Endothelial cell of umbilical vein (primary cell): ENCODE measurements around the gene KY. TPM values are rescaled to one million over a fixed set of nuclear protein-coding genes. Genes with fewer than 3 reads are reported as not detected.

Source experiments
- BruUV-seq: library from RNA; stranded (reverse); fragments of 400-500 nt; replicated peaks from 2 replicates; lab custom pipeline; 2021; lab: Mats Ljungman, UMichigan
- CTCF ChIA-PET: fragments of 300-600, 350-600 bp; sonication (Branson Sonifier 250); formaldehyde crosslinking; loops from one replicate; lab custom pipeline; 2021; ENCODE audit warnings: antibody characterized with exemption, inconsistent platforms; lab: Charles Lee
- POLR2A ChIA-PET: fragments of 300-600, 350-600 bp; sonication (Branson Sonifier 250); formaldehyde crosslinking; loops from one replicate; lab custom pipeline; 2021; ENCODE audit warnings: antibody characterized with exemption, inconsistent platforms; lab: Charles Lee
- DNase-seq: peaks from one replicate; pipeline ENCODE4 v3.0.0-alpha.2; 2011; ENCODE audit warnings: low read depth, low spot score
- FAIRE-seq: peaks from 2 replicates; lab custom pipeline; 2011; peaks lifted over from hg19 to GRCh38; lab: Jason Lieb, UNC
- H2AFZ ChIP-seq: 2 replicates; pipeline ENCODE4 v1.6.0; 2012; ENCODE audit warnings: low read depth, low read length, control low read depth, inconsistent platforms
- H3K27ac ChIP-seq: 2 replicates; pipeline ENCODE4 v1.5.1; 2011; ENCODE audit warnings: low read depth, mild to moderate bottlenecking, control low read depth, low read length, moderate library complexity; ENCODE audit not compliant: insufficient read depth
- H3K27me3 ChIP-seq, 2 experiments: 2 replicates each; pipeline versions ENCODE4 v1.6.0 to v1.6.1; 2011; ENCODE audit warnings: low read length in 2 of 2, mixed read lengths in 1 of 2; ENCODE audit not compliant: control insufficient read depth in 2 of 2, insufficient read depth in 2 of 2
- H3K36me3 ChIP-seq, 2 experiments: 2 replicates in 1 of 2; 3 replicates in 1 of 2; pipeline ENCODE4 v1.5.1; 2011; ENCODE audit warnings: low read length in 2 of 2, mild to moderate bottlenecking in 1 of 2, moderate library complexity in 1 of 2; ENCODE audit not compliant: control insufficient read depth in 2 of 2, insufficient read depth in 2 of 2; ENCODE audit errors: extremely low read depth in 1 of 2
- H3K4me1 ChIP-seq: 3 replicates; pipeline ENCODE4 v1.5.1; 2011; ENCODE audit warnings: mild to moderate bottlenecking, low read length; ENCODE audit not compliant: control insufficient read depth, insufficient read depth; ENCODE audit errors: extremely low read depth
- H3K4me2 ChIP-seq: 2 replicates; pipeline ENCODE4 v1.6.1; 2011; ENCODE audit warnings: low read length, control low read depth, mixed read lengths; ENCODE audit not compliant: insufficient read depth
- H3K4me3 ChIP-seq, 3 experiments: fragments of 200-600 bp in 1 of 3; sonication (generic), shearing (Covaris generic) in 1 of 3; replicated peaks in 1 of 3; 2 replicates each; pipeline ENCODE4 v1.5.1; 2011 to 2016; ENCODE audit warnings: control low read depth in 3 of 3, low read length in 3 of 3, mild to moderate bottlenecking in 2 of 3, inconsistent platforms in 1 of 3, low read depth in 1 of 3, moderate library complexity in 1 of 3; ENCODE audit not compliant: insufficient read depth in 1 of 3
- H3K79me2 ChIP-seq: 2 replicates; pipeline ENCODE4 v1.6.0; 2012; ENCODE audit warnings: low read length, inconsistent platforms; ENCODE audit not compliant: control insufficient read depth, insufficient read depth
- H3K9ac ChIP-seq: replicated peaks from 2 replicates; pipeline ENCODE3; 2011; ENCODE audit warnings: low read length, control low read depth; ENCODE audit not compliant: insufficient read depth; ENCODE audit errors: extremely low read depth
- H3K9me1 ChIP-seq: replicated peaks from 3 replicates; pipeline ENCODE4 v1.6.0; 2011; ENCODE audit warnings: mild to moderate bottlenecking, low read length; ENCODE audit not compliant: control insufficient read depth, insufficient read depth; ENCODE audit errors: extremely low read depth
- H3K9me3 ChIP-seq: replicated peaks from 2 replicates; pipeline ENCODE4 v1.5.1; 2012; ENCODE audit warnings: low read length, inconsistent platforms; ENCODE audit not compliant: control insufficient read depth, insufficient read depth
- H4K20me1 ChIP-seq: replicated peaks from 2 replicates; pipeline ENCODE3; 2011; ENCODE audit warnings: mild to moderate bottlenecking, low read length; ENCODE audit not compliant: control insufficient read depth, insufficient read depth; ENCODE audit errors: extremely low read depth
- CTCF ChIP-seq, 2 donors: IDR thresholded peaks; 1 replicate in 1 of 2; 2 replicates in 1 of 2; pipeline ENCODE4 v1.5.1; 2011; ENCODE audit warnings: low read length in 2 of 2, mild to moderate bottlenecking in 2 of 2, moderate library complexity in 2 of 2, control low read depth in 1 of 2, inconsistent platforms in 1 of 2, low read depth in 1 of 2; ENCODE audit not compliant: insufficient read depth in 1 of 2; ENCODE audit errors: extremely low read depth in 1 of 2
- FOS ChIP-seq: IDR thresholded peaks from 2 replicates; pipeline ENCODE4 v1.6.1; 2011; ENCODE audit warnings: mild to moderate bottlenecking, low read length, moderate library complexity, borderline replicate concordance; ENCODE audit not compliant: insufficient read depth
- GATA2 ChIP-seq: IDR thresholded peaks from 2 replicates; pipeline ENCODE4 v1.7.0; 2011; ENCODE audit warnings: low read depth, mild to moderate bottlenecking, moderate library complexity, mixed read lengths, low read length; ENCODE audit not compliant: insufficient read length, insufficient read depth
- JUN ChIP-seq: IDR thresholded peaks from 2 replicates; pipeline ENCODE4 v1.6.1; 2011; ENCODE audit warnings: borderline replicate concordance, low read depth; ENCODE audit not compliant: insufficient read length, insufficient read depth
- MAX ChIP-seq: IDR thresholded peaks from 2 replicates; pipeline ENCODE4 v1.6.1; 2011; ENCODE audit not compliant: insufficient read depth, insufficient read length
- MYC ChIP-seq: IDR thresholded peaks from one replicate; pipeline ENCODE4 v1.6.1; 2011; ENCODE audit warnings: mild to moderate bottlenecking, low read depth, low read length
- POLR2A ChIP-seq: IDR thresholded peaks from 2 replicates; pipeline ENCODE4 v1.6.1; 2012; ENCODE audit warnings: low read depth, mild to moderate bottlenecking, control low read depth, low read length
- POLR2AphosphoS5 ChIP-seq: IDR thresholded peaks from 2 replicates; pipeline ENCODE4 v1.6.1; 2012; ENCODE audit warnings: low read depth, mild to moderate bottlenecking, control low read depth, low read length, moderate library complexity; ENCODE audit not compliant: insufficient read depth
- dilution Hi-C: fragments of 300-500 bp; cut with MboI; formaldehyde crosslinking; loops from one replicate; pipeline ENCODE4 v1.15.0; 2019; ENCODE audit warnings: low sequenced_read_pairs; ENCODE audit not compliant: extremely low pct_ligation_motif_present
- intact Hi-C: fragments of 100-400 bp; cut with micrococcal nuclease; formaldehyde crosslinking; loops from one replicate; pipeline ENCODE4 v1.10.0; 2022
- polyA plus RNA-seq, 4 experiments: library from polyadenylated mRNA; depleted of rRNA in 3 of 4; stranded (reverse) in 3 of 4; unstranded in 1 of 4; fragments of >200 nt; gene quantifications; 2 replicates each; pipeline versions ENCODE4 v1.2.1 to v1.2.3, GENCODE V29; 2011 to 2012; ENCODE audit warnings: missing spikeins in 1 of 4
- total RNA-seq: library from RNA; stranded (reverse); gene quantifications from 2 replicates; pipeline ENCODE4 v1.2.3, GENCODE V29; 2021

The KY gene
- total and polyA plus RNA-seq, 2 donors (not counting 3 experiments of a cell fraction or from before 2014, with no cell fraction given): not detected

GRCh38 chr3:134667956-134668355 is 17.1 kb upstream of the KY start:
- CTCF ChIA-PET: no interaction called here
- no peaks in the 10 kb centered on the region for H3K79me2 ChIP-seq
- FAIRE-seq: no peak

GRCh38 chr3:134667406-134667805 is 16.6 kb upstream of the KY start:
- Histone ChIP-seq H3K36me3 (no peaks in the 10 kb centered on the region), H3K4me1 (no peaks in the 10 kb centered on the region), H3K4me3 (no peak overlapping the region), H3K4me2 (no peak overlapping the region), H3K27me3 (no peaks in the 10 kb centered on the region), H3K79me2 (no peaks in the 10 kb centered on the region), H2AFZ (no peak overlapping the region), H4K20me1 (no peaks in the 10 kb centered on the region), H3K9me3 (no peaks in the 10 kb centered on the region), H3K27ac (no peak overlapping the region), H3K9ac (no peak overlapping the region), H3K9me1 (no peaks in the 10 kb centered on the region)
- dilution Hi-C loops (no loop called here), intact Hi-C loops (no loop called here)
- POLR2A ChIA-PET: no interaction called here
- CTCF ChIA-PET: no interaction called here
- no peak for DNase-seq
- no peak for TF ChIP-seq POLR2AphosphoS5
- TF ChIP-seq JUN: no peak
- TF ChIP-seq CTCF (IDR thresholded peaks at IDR 0.05; ENCODE audit: extremely low read depth in 1 of 2, insufficient read depth in 1 of 2, low read depth in 1 of 2, low read length in 2 of 2): no peak
- TF ChIP-seq MYC: no peak
- TF ChIP-seq MAX: no peak
- no peak for TF ChIP-seq FOS
- TF ChIP-seq GATA2: no peak
- no peak for TF ChIP-seq POLR2A
- BruUV-seq: no TSS peak
- FAIRE-seq: no peak

More at GRCh38 chr3:134667956-134668355, 17.1 kb upstream of the KY start:
- DNase-seq: no peak
- no peak for TF ChIP-seq POLR2A
- no peak for TF ChIP-seq JUN
- no peak for TF ChIP-seq POLR2AphosphoS5
- POLR2A ChIA-PET: no interaction called here
- H2AFZ ChIP-seq: no peak overlapping the region
- no peaks in the 10 kb centered on the region for H3K27me3 ChIP-seq
- no TSS peak for BruUV-seq
- no peaks in the 10 kb centered on the region for H3K4me1 ChIP-seq
- intact Hi-C loops: no loop called here
- no peak overlapping the region for H3K4me3 ChIP-seq
- no peaks in the 10 kb centered on the region for H3K9me1 ChIP-seq
- dilution Hi-C loops: no loop called here
- no peak overlapping the region for H3K27ac ChIP-seq
- H3K36me3 ChIP-seq: no peaks in the 10 kb centered on the region
- no peak overlapping the region for H3K9ac ChIP-seq
- H3K9me3 ChIP-seq: no peaks in the 10 kb centered on the region
- no peaks in the 10 kb centered on the region for H4K20me1 ChIP-seq
- no peak overlapping the region for H3K4me2 ChIP-seq
